ENCODE results near the gene PRKAR2A.
"Not testable (repeated sequence)": the region's sequence is repeated elsewhere in the genome, so short reads cannot be mapped to it uniquely, and the experiment has no call there.

Gene PRKAR2A

GRCh38 chr3:48770192-48770502, 77.5 kb downstream of the PRKAR2A start:
- no peak for DNase-seq

- DNase-seq: no peak
Observed at GRCh38 chr3:48765376-48765775, 82.3 kb downstream of the PRKAR2A start.

GRCh38 chr3:48762816-48763215, 84.9 kb downstream of the PRKAR2A start:
- DNase-seq: no peak

GRCh38 chr3:48759991-48760540, 87.6 kb downstream of the PRKAR2A start:
- not testable (repeated sequence) for DNase-seq

GRCh38 chr3:48759531-48759930, 88.1 kb downstream of the PRKAR2A start:
- not testable (repeated sequence) for DNase-seq

- no peak for DNase-seq
Observed at GRCh38 chr3:48759071-48759470, 88.6 kb downstream of the PRKAR2A start.

- no peak for DNase-seq
Observed at GRCh38 chr3:48756640-48757039, 91.0 kb downstream of the PRKAR2A start.

- no peak for DNase-seq
Observed at GRCh38 chr3:48750856-48751255, 96.8 kb downstream of the PRKAR2A start.

GRCh38 chr3:48748754-48749153, 98.9 kb downstream of the PRKAR2A start:
- no peak for DNase-seq

GRCh38 chr3:48747706-48748105, 100.0 kb downstream of the PRKAR2A start:
- DNase-seq: no peak

GRCh38 chr3:48747015-48747615, 100.6 kb downstream of the PRKAR2A start:
- DNase-seq: no peak

- no peak for DNase-seq
Observed at GRCh38 chr3:48743773-48744172, 103.9 kb downstream of the PRKAR2A start.

GRCh38 chr3:48741226-48741625, 106.4 kb downstream of the PRKAR2A start:
- DNase-seq: not testable (repeated sequence)

GRCh38 chr3:48739955-48740823, 107.5 kb downstream of the PRKAR2A start:
- DNase-seq: no peak

GRCh38 chr3:48739617-48739954, 108.1 kb downstream of the PRKAR2A start:
- no peak for DNase-seq

- no peak for DNase-seq
Observed at GRCh38 chr3:48738926-48739616, 108.6 kb downstream of the PRKAR2A start.

GRCh38 chr3:48738144-48738536, 109.5 kb downstream of the PRKAR2A start:
- no peak for DNase-seq

- DNase-seq: not testable (repeated sequence)
Observed at GRCh38 chr3:48735075-48735767, 112.5 kb downstream of the PRKAR2A start.

GRCh38 chr3:48734541-48734940, 113.1 kb downstream of the PRKAR2A start:
- not testable (repeated sequence) for DNase-seq

GRCh38 chr3:48733752-48734518, 113.7 kb downstream of the PRKAR2A start:
- not testable (repeated sequence) for DNase-seq

GRCh38 chr3:48727511-48727910, 120.2 kb downstream of the PRKAR2A start:
- DNase-seq: no peak

- DNase-seq: not testable (repeated sequence)
Observed at GRCh38 chr3:48725185-48725855, 122.4 kb downstream of the PRKAR2A start.

Data from KG1 (cell line).